PC-9 (cell line): ENCODE data around the gene ZFPL1. TPM values are rescaled to one million over a fixed set of nuclear protein-coding genes. Genes with fewer than 3 reads are reported as not detected.

ENCODE experiments used
- BruUV-seq: library from RNA; stranded (reverse); fragments of 400-500 nt; replicated peaks from 2 replicates; lab custom pipeline; 2021; lab: Mats Ljungman, UMichigan
- CTCF ChIA-PET: fragments of 300-600 bp; sonication (Branson Sonifier 250); formaldehyde crosslinking; loops from one replicate; lab custom pipeline; 2022; ENCODE audit warnings: antibody characterized with exemption; lab: Charles Lee
- POLR2A ChIA-PET: fragments of 300-600 bp; sonication (Branson Sonifier 250); formaldehyde crosslinking; loops from one replicate; lab custom pipeline; 2022; ENCODE audit warnings: antibody characterized with exemption; ENCODE audit not compliant: unreplicated experiment; lab: Charles Lee
- DNase-seq, 2 experiments: peaks; one replicate each; pipeline versions ENCODE4 v3.0.0 to v3.0.0-alpha.2; 2015 to 2022; ENCODE audit warnings: mixed read lengths in 1 of 2
- H2AFZ ChIP-seq: fragments of 200-600 bp; sonication (generic); 2 replicates; pipeline ENCODE4 v1.8.1; 2017; ENCODE audit warnings: antibody characterized with exemption
- H3F3A ChIP-seq: fragments of 200-600 bp; sonication (generic); 2 replicates; pipeline ENCODE4 v1.8.1; 2017; ENCODE audit warnings: antibody characterized with exemption, mild to moderate bottlenecking, low read depth; ENCODE audit not compliant: insufficient read depth
- H3K27ac ChIP-seq: fragments of 200-600 bp; sonication (generic); 2 replicates; pipeline ENCODE4 v1.6.1; 2016; ENCODE audit warnings: mixed run types
- H3K27me3 ChIP-seq: fragments of 200-600 bp; sonication (generic); 2 replicates; pipeline ENCODE4 v1.6.1; 2016; ENCODE audit warnings: low read depth, mixed run types; ENCODE audit not compliant: insufficient read depth
- H3K36me3 ChIP-seq: fragments of 200-600 bp; sonication (generic); 2 replicates; pipeline ENCODE4 v1.6.1; 2016; ENCODE audit warnings: low read depth, mixed run types
- H3K4me1 ChIP-seq: fragments of 200-600 bp; sonication (generic); replicated peaks from 2 replicates; pipeline ENCODE4 v1.6.1; 2016; ENCODE audit warnings: mixed run types; ENCODE audit not compliant: insufficient read depth
- H3K4me2 ChIP-seq: fragments of 200-600 bp; sonication (generic); 2 replicates; pipeline ENCODE4 v1.6.1; 2017; ENCODE audit warnings: mixed run types
- H3K4me3 ChIP-seq: fragments of 200-600 bp; sonication (generic); 2 replicates; pipeline ENCODE4 v1.6.1; 2016; ENCODE audit warnings: mixed run types
- H3K79me2 ChIP-seq: fragments of 200-600 bp; sonication (generic); 2 replicates; pipeline ENCODE4 v1.6.1; 2017; ENCODE audit warnings: low read depth, mixed run types
- H3K9me2 ChIP-seq: fragments of 200-600 bp; sonication (generic); 2 replicates; pipeline ENCODE4 v1.8.1; 2017; ENCODE audit warnings: mild to moderate bottlenecking; ENCODE audit not compliant: insufficient read depth
- H3K9me3 ChIP-seq: fragments of 200-600 bp; sonication (generic); 2 replicates; pipeline ENCODE4 v1.8.1; 2016; ENCODE audit warnings: low read depth; ENCODE audit not compliant: insufficient read depth
- H4K20me1 ChIP-seq: fragments of 200-600 bp; sonication (generic); 2 replicates; pipeline ENCODE4 v1.8.1; 2017; ENCODE audit not compliant: insufficient read depth
- CTCF ChIP-seq: fragments of 200-600 bp; sonication (generic); conservative IDR thresholded peaks from 2 replicates; pipeline ENCODE4 v1.6.1; 2017; ENCODE audit warnings: mixed run types, antibody characterized with exemption, mild to moderate bottlenecking, moderate library complexity
- EZH2 ChIP-seq: fragments of 200-600 bp; sonication (generic); IDR thresholded peaks from 2 replicates; pipeline ENCODE4 v1.8.0; 2017; ENCODE audit warnings: antibody characterized with exemption, low read depth
- intact Hi-C: fragments of 100-400 bp; cut with micrococcal nuclease; formaldehyde crosslinking; loops from one replicate; pipeline ENCODE4 v1.10.0; 2022; ENCODE audit not compliant: unreplicated experiment
- total RNA-seq: library from RNA; stranded (reverse); gene quantifications from 2 replicates; pipeline ENCODE4 v1.2.3, GENCODE V29; 2021

ZFPL1 gene
- total RNA-seq, 1 experiment from 2014 or later = 68.2 TPM

DNA sequence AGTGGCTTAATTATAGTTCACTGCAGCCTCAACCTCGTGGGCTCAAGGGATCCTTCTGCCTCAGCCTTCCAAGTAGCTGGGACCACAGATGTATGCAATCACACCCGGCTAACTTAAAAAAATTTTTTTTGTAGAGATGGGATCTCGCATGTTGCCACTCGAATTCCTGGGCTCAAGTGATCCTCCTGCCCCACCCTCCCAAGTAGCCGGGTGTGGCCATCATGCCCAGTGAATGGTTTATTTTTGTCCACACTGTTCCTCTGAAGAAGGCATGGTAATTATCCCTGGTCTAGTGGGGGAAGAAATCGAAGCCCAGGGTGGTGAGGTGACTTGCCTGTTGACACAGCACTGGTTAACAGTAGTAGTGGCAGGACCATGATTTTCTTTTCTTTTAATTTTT lies 41.1 kb upstream of the ZFPL1 start:
- Histone ChIP-seq H4K20me1 (no peaks in the 10 kb centered on the region), H3K36me3 (no peaks in the 10 kb centered on the region), H3K9me3 (no peaks in the 10 kb centered on the region), H3K4me2 (peak overlapping the region; percentile 78), H3K27ac (no peak overlapping the region), H3K4me3 (peak overlapping the region; percentile 82; the same call in 1 of the 2 replicates), H2AFZ (no peak overlapping the region), H3K27me3 (no peaks in the 10 kb centered on the region), H3K4me1 (peaks cover 25% of the 10 kb centered on the region), H3K79me2 (peaks cover 23% of the 10 kb centered on the region), H3K9me2 (no peaks in the 10 kb centered on the region), H3F3A (peaks cover 24% of the 10 kb centered on the region; the same call in 1 of the 2 replicates)
- ChIA-PET CTCF (no interaction called here), POLR2A (no interaction called here)
- intact Hi-C loops = loop anchor here (5.0 kb wide), 2 partner anchors 39 to 54 kb away; partner anchors contain the start of genes CDCA5, VPS51 and ZFPL1
- TF ChIP-seq EZH2 = no peak
- TF ChIP-seq CTCF = no peak
- peak in 1 of 2 experiments; percentile 32 for DNase-seq
- BruUV-seq = no TSS peak

DNA sequence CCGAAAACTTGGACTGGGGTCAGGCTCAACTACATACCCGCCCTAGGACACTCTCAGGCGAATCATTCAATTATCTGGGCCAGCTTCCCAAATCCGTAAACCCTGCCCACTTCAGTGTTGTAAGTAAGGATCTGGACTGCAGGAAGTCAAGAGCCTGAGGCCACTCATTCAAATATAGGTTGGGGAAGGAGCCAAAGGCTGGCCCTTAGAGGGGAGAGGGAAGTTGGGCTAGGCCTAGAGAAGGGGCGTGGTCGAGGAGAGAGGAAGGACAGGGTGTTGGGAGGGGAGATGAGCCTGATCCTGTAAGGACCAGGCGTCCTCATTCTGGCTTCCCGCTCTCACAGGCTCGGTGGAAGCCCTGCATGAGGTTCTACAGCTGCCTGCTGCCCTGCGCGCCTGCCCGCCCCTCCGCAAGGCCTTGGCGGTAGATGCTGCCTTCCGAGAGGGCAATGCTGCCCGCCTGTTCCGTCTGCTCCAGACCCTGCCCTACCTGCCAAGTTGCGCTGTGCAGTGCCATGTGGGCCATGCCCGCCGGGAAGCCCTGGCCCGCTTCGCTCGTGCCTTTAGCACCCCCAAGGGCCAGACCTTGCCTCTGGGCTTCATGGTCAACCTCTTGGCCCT lies 40.0 kb upstream of the ZFPL1 start:
- Histone ChIP-seq H3K4me3 (no peak overlapping the region), H3F3A (peaks cover 24% of the 10 kb centered on the region; the same call in 1 of the 2 replicates), H3K79me2 (peaks cover 23% of the 10 kb centered on the region), H3K4me2 (no peak overlapping the region), H3K27ac (no peak overlapping the region), H3K36me3 (no peaks in the 10 kb centered on the region), H3K9me3 (no peaks in the 10 kb centered on the region), H3K9me2 (no peaks in the 10 kb centered on the region), H2AFZ (no peak overlapping the region), H3K27me3 (no peaks in the 10 kb centered on the region), H3K4me1 (peaks cover 25% of the 10 kb centered on the region), H4K20me1 (no peaks in the 10 kb centered on the region)
- intact Hi-C loops = loop anchor here (5.0 kb wide), 2 partner anchors 38 to 53 kb away; partner anchors contain the start of genes CDCA5, VPS51 and ZFPL1
- no TSS peak for BruUV-seq
- CTCF ChIA-PET = no interaction called here
- POLR2A ChIA-PET = no interaction called here
- TF ChIP-seq EZH2 (no peak), CTCF (no peak)
- peak in 1 of 2 experiments; percentile 42 for DNase-seq

DNA sequence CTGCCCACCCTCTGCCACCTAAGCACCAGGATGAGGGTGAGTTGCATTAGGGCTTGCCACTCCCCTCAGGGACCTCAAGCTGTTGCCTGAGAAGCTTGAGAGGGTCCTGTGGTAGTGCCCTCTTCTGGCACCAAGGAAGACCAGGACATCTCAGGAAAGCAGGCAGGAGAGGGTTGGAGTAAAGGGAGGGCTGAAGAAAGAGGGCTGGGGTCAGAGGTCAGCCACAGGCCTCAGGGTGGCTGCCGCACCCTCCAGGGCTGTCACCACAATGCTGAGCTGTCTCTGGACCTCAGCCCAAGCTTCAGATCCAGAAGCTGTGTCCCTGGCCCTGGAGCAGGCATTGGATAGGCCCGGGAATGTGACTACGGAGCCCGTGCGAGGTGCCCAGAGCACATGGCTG lies 39.0 kb upstream of the ZFPL1 start:
- peaks cover 21% of the 10 kb centered on the region for H3K4me1 ChIP-seq
- no peaks in the 10 kb centered on the region for H3K9me2 ChIP-seq
- H3K4me3 ChIP-seq = no peak overlapping the region
- TF ChIP-seq EZH2 (no peak), CTCF (no peak)
- no peak overlapping the region for H2AFZ ChIP-seq
- ChIA-PET POLR2A (no interaction called here), CTCF (no interaction called here)
- H4K20me1 ChIP-seq = no peaks in the 10 kb centered on the region
- DNase-seq = no peak
- peaks cover 23% of the 10 kb centered on the region for H3K79me2 ChIP-seq
- H3K4me2 ChIP-seq = no peak overlapping the region
- no peaks in the 10 kb centered on the region for H3K36me3 ChIP-seq
- peaks cover 19% of the 10 kb centered on the region; the same call in 1 of the 2 replicates for H3F3A ChIP-seq
- intact Hi-C loops = no loop called here
- H3K27ac ChIP-seq = no peak overlapping the region
- no peaks in the 10 kb centered on the region for H3K9me3 ChIP-seq
- H3K27me3 ChIP-seq = no peaks in the 10 kb centered on the region
- no TSS peak for BruUV-seq
